GM18502 (cell line): Measurements from ENCODE around the gene LIPC.

ENCODE experiments used
- ATAC-seq: cut with Tn5 transposase; IDR thresholded peaks from one replicate; pipeline ENCODE4 v1.9.1; 2021; ENCODE audit warnings: mild to moderate bottlenecking; ENCODE audit not compliant: unreplicated experiment, poor library complexity

LIPC gene

DNA sequence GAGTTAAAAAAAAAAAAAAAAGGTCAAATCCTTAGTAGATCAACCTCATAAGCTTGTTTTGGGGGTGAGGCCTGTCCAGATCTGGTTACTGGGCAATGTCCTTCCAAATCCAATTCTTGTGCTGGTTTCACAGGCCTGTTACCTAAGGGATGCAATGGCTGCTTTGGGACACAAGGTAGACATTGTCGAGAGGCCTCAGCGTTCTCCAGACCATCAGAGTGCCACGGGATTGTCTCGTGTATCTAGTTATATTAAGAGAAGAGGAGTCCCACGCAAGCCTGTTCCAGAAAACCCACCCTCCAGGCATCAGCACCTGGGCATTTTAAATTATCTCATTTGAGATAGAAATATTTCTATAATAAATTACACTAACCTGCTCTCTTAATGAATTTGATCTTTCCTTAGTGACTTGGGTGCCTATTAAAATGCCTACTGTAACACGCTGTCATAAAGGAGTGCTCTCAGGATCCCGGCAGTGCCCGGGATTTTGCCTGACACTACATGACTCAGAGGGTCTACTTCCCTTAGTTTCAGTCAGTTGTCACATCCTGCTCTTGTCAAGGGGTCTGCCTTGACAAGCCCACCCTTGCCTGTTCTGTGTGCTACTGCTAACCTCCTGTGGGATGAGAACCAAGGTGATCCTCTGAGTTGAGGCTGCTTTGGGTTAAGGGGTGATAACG lies 116.0 kb downstream of the LIPC start:
- no peak for ATAC-seq

DNA sequence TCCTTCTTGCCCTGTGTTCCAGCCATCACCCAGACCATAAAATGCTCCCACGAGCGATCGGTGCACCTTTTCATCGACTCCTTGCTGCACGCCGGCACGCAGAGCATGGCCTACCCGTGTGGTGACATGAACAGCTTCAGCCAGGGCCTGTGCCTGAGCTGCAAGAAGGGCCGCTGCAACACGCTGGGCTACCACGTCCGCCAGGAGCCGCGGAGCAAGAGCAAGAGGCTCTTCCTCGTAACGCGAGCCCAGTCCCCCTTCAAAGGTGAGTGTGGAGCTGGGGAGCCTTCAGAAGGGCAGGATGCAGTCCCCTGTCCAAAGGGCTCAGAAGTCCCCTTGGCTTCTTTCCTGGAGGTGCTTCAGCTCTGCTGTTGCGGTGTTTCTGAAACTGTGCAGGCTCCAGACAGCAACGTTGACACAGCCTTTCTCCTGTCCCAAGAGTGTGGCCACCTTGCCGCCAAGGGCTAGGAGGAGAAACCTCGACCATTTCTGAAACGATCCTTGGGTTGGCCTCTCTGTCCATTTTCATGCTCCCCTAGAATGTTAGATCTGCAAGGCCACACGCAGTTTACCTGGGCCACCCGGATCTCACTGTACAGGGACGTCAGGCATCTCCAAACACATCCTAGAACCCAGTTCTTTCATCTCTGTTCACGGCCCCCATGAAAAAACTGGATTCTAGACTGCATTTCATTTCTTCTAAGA lies 116.7 kb downstream of the LIPC start:
- no peak for ATAC-seq

DNA sequence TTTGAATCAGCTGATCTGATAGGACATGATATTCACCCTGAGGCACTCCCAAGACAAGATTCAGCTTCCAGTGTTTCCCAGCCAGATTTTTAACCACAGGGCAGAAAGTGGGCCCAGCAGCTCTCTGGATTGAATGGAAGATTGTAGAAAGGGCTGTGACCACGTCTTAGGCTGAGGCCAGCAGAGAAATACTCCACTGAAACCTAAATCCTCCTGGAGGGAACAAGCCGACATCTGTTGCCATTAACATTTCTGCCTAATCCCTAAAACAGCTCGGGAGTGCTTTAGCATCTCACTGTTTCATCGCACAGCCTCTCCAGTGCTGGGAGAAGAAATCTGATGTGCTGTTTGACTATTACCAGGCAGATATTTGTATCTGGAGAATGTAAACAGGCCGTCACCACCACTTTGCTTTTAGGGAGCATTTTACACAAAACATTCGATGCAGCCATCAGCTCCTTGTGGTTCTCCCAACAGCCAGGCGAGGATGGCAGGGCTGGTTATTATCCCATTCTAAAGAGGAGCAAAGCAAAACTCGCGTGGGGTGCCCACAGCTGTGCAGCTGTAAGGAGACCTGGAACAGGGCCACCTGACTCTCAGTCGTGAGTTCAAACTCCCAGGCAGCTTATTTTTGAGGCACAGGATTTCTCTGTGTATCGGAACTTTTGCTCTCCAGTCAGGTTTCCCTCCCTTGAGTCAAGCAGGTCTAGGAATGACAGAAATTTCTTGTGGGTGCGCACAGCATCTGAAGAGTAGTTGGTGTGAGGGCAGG lies 117.4 kb downstream of the LIPC start:
- ATAC-seq = no peak

DNA sequence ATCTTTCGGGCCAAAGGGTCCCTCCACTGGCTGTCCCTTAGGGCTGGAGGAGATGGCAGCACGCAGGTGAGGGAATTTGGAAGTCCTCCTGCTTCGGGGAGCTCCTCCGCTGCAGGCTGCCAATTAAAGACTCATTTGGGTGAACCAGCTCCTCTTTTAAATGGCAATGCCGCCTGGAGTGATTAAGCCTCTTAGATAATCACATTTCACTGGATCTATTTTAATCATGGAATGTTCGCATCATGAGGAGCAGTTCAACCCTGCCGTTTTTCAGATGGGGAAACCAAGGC lies 117.9 kb downstream of the LIPC start:
- no peak for ATAC-seq

GRCh38 chr15:58551084-58551763 lies 119.4 kb downstream of the LIPC start:
- no peak for ATAC-seq

DNA sequence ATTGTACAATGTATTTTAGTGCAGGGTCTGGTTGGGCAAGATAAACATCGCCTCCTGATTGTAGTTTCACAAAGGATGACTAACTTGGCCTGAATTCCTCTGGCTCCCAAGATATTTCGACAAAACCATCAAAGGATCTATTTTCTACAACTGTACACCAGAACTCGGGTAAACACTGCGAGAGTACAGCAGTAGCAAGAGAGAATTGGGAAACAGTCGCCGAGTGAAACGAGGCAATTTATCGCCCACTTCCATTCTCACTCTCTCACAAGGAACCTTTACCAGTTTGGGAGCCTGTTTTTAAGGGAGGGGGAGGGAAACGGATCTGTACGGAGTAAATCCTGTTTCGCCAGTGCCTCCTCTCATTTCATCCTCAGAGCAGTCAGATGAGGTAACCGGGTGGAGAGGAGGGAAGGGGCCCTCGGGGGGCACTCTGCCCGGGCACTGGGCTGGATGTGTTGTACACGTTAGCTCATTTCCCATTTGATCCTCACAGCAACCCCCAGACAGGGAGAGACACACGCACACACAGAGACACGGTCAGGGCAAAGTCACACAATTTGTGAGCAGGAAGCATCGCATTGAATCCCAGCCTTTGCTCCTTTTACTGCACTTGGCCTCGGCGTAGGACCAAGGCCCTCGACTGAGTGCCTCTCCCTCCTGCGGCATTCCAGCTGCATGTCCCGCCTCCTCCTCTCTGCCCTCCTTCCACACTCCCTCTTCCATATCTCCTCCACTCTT lies 120.1 kb downstream of the LIPC start:
- ATAC-seq = no peak

- no peak for ATAC-seq
Observed at GRCh38 chr15:58552505-58553364, 120.9 kb downstream of the LIPC start.

DNA sequence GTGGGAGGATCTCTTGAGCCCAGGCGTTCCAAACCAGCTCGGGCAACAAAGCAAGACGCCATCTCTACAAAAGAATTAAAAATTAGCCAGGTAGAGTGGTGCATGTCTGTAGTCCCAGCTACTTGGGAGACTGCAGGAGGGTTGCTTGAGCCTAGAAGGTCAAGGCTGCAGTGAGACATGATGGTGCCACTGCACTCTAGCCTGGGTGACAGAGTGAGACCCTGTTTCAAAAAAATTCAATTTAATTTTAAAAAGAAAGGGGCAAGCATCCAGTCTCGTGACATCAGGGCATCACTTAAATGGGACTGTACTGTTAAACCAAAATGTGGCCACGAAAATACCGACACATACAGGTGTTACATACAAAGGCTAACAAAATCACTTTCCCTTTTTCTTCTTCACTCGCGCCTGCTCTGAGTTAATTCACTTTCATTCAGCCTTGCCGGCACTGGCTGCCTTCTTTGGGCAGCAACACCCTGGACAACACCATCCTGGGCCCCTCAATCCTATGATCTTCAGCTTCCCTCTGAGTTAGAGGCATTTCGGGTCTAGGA lies 121.7 kb downstream of the LIPC start:
- ATAC-seq = no peak

DNA sequence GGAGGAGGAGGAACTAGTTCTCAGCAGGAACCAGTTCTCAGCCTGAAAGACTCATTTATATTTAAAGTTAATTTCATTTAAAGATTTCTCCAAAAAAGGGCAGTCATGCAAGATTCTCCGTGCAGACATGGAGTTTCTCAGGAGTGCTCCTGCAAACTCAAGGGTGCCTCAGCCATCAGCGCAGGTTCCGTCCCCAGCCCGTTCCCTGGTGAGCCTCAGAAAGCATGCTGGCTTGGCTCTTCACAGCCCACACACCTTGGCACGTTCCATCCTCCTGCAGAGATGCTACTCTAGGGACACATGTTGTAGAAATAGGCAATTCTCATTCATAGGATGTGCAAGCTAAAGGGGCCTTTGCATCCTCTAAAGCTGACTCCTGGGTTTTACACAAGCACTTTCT lies 123.0 kb downstream of the LIPC start:
- no peak for ATAC-seq

DNA sequence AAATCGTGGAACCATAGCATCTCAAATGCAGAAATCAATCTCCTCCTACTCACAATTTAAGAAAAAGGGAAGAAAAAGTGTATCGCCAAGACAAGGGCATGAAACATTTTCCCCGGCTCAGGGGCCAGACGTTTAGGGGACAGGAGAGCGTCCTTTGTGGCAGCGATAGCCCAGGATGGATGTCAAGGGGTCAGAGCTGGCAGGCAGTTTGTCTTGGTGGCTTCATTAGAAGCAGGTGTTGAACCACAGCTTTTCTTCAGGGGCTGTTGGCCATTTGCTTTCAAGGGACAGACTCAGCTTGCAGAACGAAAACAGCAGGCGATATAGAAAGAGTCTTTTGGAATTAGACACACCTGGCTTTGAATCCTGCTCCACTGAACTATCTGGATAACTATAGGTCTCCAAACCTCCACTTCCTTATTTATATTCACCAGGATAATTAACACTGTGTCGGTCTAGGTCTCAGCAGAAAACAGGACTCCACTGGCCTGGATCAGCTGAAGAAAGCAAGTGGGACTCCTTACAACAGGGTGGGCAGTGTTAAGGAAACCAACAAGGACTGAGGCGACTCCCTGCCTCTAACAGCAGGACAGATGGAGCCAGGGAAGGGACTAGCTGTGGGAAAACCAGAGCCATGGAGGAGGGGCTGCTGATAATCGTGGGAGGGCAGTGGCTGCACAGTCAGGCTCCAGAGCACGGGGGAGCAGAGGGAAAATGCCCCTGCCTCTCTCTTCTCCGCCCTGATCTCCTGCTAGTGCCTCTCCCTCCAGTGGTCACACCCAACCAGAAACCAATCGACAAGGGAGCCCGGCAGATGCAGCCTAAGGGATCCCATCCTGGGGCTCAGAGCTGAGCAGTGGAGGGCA lies 123.6 kb downstream of the LIPC start:
- no peak for ATAC-seq

DNA sequence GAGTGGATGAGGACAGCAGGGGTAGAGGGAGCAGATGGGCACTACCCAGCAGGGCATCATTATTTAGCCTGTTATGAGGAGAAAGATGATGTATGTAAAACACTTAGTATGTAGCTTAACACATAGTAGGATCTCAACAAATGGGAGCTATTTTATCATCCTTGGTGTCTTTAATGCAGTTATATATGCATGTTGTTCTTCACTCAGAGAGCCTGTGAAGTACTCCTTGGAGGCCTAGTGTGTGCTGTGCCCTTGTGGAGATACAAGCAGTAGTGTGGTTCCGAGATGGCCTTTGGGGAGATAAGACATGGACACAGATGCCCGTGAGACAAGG lies 124.2 kb downstream of the LIPC start:
- ATAC-seq = no peak

- no peak for ATAC-seq
Observed at GRCh38 chr15:58556541-58556940, 124.8 kb downstream of the LIPC start.

DNA sequence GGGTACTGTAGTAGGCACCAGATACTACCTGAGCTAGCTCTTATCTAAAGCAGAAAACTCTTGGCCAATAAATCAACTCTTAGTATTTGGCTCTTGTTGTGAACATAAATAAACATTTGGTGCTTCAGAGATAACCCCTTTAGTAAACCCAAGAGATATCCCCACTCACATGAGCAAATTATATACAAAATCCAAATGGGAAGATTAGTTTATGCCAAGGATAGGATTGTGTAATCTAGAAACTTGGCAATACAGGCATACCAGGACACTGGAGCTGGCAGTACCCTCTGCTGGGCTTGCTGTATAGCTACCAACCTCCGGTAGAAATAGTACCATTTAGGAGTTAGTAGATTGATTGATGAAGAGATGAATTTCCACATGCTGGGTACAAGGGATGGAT lies 127.0 kb downstream of the LIPC start:
- ATAC-seq = no peak

DNA sequence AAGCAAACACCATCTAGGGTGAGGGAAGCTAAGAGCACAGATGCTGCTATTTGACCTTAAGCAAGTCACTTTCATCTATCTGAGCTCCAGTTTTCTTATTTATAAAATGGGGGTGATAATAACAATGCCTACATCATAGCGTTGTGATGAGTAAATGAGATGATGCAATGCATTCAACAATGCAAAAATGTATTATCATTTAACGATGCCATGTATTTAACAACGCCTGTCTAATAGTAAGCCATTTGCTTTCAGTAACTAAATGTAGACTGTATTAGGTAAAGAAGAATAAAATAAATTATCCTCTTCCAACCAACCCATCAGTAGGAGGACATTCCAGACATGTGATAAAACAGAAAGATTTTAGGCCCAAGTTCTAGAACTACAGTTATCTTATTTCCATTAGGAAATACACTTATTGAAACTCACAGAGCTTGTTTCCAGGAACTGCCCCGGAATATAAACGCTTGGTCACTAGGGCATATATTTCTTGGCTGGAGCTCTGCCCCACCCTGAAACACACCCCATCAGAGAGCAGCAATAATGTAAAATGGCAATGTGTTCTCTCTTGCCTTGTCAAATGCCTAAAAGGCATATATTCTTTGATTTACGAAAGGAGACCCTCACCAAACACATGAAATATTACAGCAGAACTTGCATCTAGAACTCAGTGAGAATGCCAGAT lies 128.3 kb downstream of the LIPC start:
- no peak for ATAC-seq

GRCh38 chr15:58561321-58561720 lies 129.5 kb downstream of the LIPC start:
- no peak for ATAC-seq

DNA sequence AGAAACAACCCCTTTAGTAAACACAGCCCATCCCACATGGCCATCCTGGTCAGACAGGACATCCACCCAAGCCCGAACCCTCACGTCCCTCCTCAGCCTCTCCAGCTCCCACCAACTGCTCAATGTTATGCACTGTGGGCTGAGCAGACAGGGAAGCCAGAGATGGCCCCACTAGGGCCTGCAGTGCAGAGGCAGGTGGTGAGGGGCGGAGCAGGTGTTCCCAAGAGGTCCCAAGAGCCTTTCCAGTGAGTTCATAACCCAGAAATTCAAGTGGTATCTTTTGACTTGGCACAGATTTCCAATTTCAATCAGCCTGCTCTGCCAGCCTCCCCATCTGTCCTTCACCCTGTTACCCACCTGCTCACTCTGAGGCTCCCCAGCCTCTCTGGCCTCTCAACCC lies 130.3 kb downstream of the LIPC start:
- no peak for ATAC-seq

- ATAC-seq = no peak
Observed at GRCh38 chr15:58564981-58565380, 133.2 kb downstream of the LIPC start.

DNA sequence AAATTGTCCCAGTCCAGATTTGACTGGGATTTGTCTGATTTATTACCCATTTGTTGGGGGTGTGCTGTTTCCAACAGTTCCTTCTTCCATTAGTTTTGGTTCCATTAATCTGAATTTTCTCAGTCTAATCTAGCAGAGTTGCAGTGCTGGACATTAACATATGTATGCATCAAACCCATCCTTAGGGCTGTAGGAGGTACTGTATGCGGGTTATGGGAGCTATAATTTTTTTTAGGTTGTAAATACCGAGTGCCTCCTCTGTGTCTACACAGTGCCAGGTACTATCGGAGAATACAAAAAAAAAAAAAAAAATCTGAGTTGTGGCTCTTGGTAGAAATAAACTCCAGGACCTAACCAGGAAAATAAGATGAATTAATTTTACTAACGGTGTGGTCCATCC lies 133.8 kb downstream of the LIPC start:
- no peak for ATAC-seq
